Hepatocyte (in vitro differentiated cells): ENCODE measurements around the gene PTGES2.

ENCODE experiments used
- CTCF ChIP-seq: fragments of 200-600 bp; sonication (generic); IDR thresholded peaks from 2 replicates; pipeline ENCODE4 v1.5.1; 2016; ENCODE audit warnings: antibody characterized with exemption, mild to moderate bottlenecking; ENCODE audit not compliant: poor library complexity
- EZH2 ChIP-seq: fragments of 200-600 bp; sonication (generic); IDR thresholded peaks from 2 replicates; pipeline ENCODE4 v1.6.1; 2016; ENCODE audit warnings: antibody characterized with exemption, mild to moderate bottlenecking, borderline replicate concordance
- EZH2phosphoT487 ChIP-seq: fragments of 200-600 bp; sonication (generic); IDR thresholded peaks from one replicate; pipeline ENCODE4 v1.6.1; 2018; ENCODE audit warnings: antibody characterized with exemption, mild to moderate bottlenecking, low read depth, moderate library complexity; ENCODE audit not compliant: unreplicated experiment, severe bottlenecking

GRCh38 chr9:128150594-128151308, 23.2 kb upstream of the PTGES2 start:
- TF ChIP-seq CTCF (no peak), EZH2 (no peak), EZH2phosphoT487 (no peak)
